GM12865 (cell line): ENCODE results near the gene CENPF.

Experiments used
- DNase-seq: peaks from one replicate; pipeline ENCODE4 v3.0.0; 2010; ENCODE audit warnings: low read depth
- H3K4me3 ChIP-seq: 2 replicates; pipeline ENCODE4 v1.5.1; 2011; ENCODE audit warnings: mild to moderate bottlenecking, low read depth, low read length, control low read depth
- TF ChIP-seq, protein P1 (sequence below): IDR thresholded peaks from 2 replicates; pipeline ENCODE4 v1.5.1; 2011; ENCODE audit warnings: low read length, control low read depth, low read depth, inconsistent platforms; ENCODE audit not compliant: insufficient read depth; ENCODE audit errors: missing control alignments

CENPF gene

DNA sequence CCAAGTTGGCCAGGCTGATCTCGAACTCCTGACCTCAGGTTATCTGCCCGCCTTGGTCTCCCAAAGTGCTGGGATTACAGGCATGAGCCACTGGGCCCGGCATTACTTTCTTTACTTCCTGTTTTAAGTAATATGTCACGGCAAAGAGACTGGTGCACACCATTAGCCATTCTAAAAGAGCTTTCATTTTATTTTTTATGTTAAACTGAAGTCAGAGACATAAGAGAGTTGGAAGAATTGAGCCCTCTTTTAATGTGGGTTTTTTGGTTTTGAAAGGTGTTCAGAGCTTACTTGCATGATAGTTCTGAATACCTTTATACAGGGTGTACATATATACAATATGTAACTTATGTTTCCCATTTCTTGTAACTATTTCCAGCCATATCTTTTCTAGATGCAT is 14.3 kb downstream of the CENPF start:
- no peak for DNase-seq
- no peak overlapping the region for H3K4me3 ChIP-seq
- TF ChIP-seq, protein P1, sequence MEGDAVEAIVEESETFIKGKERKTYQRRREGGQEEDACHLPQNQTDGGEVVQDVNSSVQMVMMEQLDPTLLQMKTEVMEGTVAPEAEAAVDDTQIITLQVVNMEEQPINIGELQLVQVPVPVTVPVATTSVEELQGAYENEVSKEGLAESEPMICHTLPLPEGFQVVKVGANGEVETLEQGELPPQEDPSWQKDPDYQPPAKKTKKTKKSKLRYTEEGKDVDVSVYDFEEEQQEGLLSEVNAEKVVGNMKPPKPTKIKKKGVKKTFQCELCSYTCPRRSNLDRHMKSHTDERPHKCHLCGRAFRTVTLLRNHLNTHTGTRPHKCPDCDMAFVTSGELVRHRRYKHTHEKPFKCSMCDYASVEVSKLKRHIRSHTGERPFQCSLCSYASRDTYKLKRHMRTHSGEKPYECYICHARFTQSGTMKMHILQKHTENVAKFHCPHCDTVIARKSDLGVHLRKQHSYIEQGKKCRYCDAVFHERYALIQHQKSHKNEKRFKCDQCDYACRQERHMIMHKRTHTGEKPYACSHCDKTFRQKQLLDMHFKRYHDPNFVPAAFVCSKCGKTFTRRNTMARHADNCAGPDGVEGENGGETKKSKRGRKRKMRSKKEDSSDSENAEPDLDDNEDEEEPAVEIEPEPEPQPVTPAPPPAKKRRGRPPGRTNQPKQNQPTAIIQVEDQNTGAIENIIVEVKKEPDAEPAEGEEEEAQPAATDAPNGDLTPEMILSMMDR, result no peak

DNA sequence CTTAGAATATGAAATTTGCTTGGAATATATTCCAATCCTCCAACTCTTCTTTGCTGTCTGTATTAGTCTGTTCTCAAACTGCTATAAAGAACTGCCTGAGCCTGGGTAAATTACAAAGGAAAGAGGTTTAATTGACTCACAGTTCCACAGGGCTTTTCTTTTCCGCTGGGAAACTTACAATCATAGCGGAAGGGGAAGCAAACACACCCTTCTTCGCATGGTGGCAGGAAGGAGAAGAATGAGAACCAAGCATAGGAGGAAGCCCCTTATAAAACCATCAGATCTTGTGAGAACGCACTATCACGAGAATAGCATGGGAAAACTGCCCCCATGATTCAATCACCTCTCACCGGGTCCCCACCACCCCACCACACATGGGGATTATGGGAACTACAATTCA is 14.8 kb downstream of the CENPF start:
- DNase-seq, result no peak
- no peak overlapping the region for H3K4me3 ChIP-seq
- TF ChIP-seq, protein P1, result no peak

DNA sequence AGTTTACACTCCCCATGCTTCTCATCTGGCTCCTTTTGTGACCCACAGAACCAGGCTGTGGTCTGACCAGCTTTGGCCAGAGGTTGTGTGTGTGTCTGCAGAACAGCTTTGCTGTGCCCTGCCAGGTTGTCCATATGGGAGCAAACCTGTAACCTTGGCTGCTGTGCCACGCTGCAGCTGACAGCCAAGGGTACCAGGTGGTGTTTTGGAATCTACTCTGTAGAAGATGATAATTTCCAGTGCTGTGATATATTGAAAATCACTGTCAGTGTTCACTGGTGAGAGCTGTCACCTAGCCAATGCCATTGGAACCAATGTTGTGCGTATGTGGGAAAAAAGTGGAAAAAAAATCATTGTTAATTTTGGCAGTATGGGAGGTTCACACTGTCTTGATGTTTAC is 18.2 kb downstream of the CENPF start:
- no peak for DNase-seq
- no peak overlapping the region for H3K4me3 ChIP-seq
- TF ChIP-seq, protein P1, result no peak

DNA sequence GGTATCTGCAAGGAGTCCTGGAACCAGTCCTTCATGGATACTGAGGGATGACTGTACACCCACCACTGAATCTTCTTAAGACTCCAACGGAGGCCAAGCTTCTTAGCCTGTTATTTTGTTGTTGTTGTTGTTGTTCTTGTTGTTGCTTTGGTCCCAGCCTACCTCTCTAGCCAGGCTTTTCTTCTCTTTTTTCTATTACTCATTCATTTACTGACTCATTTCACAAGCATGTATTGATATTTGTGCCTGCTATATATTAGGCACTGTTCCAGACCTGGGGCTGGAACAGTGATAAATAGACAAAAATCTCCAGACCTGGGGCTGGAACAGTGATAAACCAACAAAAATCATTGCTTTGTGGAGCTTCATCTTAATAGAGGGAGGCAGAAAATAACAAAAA is 20.4 kb downstream of the CENPF start:
- TF ChIP-seq, protein P1, result no peak
- no peak for DNase-seq
- H3K4me3 ChIP-seq, result no peak overlapping the region

DNA sequence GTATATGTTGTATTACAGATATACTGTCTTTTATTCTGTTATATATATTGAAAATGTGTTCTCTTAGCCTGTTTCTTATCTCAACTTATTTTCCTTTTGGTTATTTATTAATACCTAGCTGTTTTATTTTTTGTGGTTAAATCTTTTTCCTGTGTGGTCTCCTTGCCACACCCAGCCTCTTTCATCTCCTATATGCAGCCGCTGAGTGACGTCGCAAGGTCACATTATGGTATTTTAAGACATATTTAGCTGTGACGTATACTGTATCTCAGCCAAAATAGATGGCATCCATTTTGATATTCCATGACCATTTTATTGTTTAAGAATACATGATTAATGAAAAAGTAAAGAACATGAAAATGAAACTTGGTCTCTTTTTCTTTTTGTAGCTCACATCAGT is 29.1 kb downstream of the CENPF start:
- TF ChIP-seq, protein P1, result no peak
- peak; percentile 20 for DNase-seq
- H3K4me3 ChIP-seq, result no peak overlapping the region

DNA sequence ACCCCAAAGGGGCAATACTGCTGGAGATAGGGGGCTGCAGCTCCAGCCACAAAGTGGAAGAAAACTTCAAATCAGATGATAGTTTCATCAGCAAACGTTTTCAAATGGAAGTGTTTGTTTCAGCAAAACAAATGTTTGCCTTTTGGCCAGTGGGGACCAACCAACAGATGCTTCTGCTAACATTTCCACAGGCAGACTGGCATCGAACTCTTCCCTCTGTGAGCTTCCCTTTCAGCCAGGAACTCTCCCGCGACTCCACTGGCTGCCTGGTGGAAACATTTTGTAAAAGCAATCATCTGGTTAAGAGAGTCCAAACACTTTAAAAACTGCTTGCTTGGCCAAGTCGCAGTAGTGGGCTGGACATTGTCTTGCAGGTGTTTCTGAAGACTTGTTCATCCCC is 30.7 kb downstream of the CENPF start:
- TF ChIP-seq, protein P1, result no peak
- H3K4me3 ChIP-seq, result no peak overlapping the region
- DNase-seq, result no peak

DNA sequence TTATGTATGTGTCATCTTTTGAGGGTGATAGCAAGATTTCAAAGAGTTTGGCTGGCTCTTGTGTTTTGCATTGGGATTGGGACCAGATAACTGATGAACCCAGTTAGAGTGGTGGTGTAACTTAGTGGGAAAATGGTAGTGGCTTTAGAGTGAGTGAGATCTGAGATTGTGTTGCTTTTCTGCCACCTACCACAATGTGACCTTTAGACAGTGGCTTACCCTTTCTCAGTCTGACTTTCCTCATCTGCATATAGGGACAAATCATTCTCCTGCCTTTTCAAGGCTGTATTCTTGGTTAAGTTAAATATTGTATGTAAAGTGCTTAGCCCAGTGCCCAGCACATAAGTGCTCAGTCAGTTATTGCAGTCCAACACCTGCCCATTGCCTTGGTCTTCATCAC is 31.3 kb downstream of the CENPF start:
- DNase-seq, result no peak
- TF ChIP-seq, protein P1, result no peak

More for the DNA sequence above, 31.3 kb downstream of the CENPF start:
- no peak overlapping the region for H3K4me3 ChIP-seq
